Effector memory CD8-positive, alpha-beta T cell (primary cell): ENCODE data around the gene VOPP1.
A peak's percentile ranks its signal among the peaks of the same experiment; 100 is the strongest.
"Not testable (repeated sequence)": the region's sequence is repeated elsewhere in the genome, so short reads cannot be mapped to it uniquely, and the experiment has no call there.

Experiments used
- ATAC-seq: fragments of 150-1000 bp; cut with Tn5 transposase; replicated peaks from 2 replicates; pipeline ENCODE4 v1.10.0; 2021; ENCODE audit warnings: mild to moderate bottlenecking, moderate library complexity
- DNase-seq, 3 experiments: peaks; one replicate each; pipeline ENCODE4 v3.0.0; 2021
- H3K27ac Mint-ChIP-seq, 2 donors: one replicate each; pipeline ENCODE4 v1.8.0; 2022; ENCODE audit warnings: mild to moderate bottlenecking in 2 of 2, mixed read lengths in 2 of 2, moderate library complexity in 2 of 2
- H3K27me3 Mint-ChIP-seq, 2 donors: one replicate each; pipeline ENCODE4 v1.8.0; 2022; ENCODE audit warnings: mixed read lengths in 2 of 2
- H3K36me3 Mint-ChIP-seq: one replicate; pipeline ENCODE4 v1.8.0; 2022; ENCODE audit warnings: mild to moderate bottlenecking, moderate library complexity, mixed read lengths; ENCODE audit not compliant: insufficient read depth
- H3K4me1 Mint-ChIP-seq, 2 donors: one replicate each; pipeline ENCODE4 v1.8.0; 2022; ENCODE audit warnings: low read depth in 2 of 2, mixed read lengths in 2 of 2
- H3K4me3 Mint-ChIP-seq, 2 donors: one replicate each; pipeline ENCODE4 v1.8.0; 2022; ENCODE audit warnings: mild to moderate bottlenecking in 2 of 2, mixed read lengths in 2 of 2, moderate library complexity in 2 of 2
- H3K9me3 Mint-ChIP-seq, 2 donors: one replicate each; pipeline ENCODE4 v1.8.0; 2022; ENCODE audit warnings: mixed read lengths in 2 of 2

The VOPP1 gene

GRCh38 chr7:55473932-55474331 lies 98.4 kb downstream of the VOPP1 start:
- H3K36me3 Mint-ChIP-seq: peaks cover 2% of the 10 kb centered on the region
- H3K4me1 Mint-ChIP-seq: peaks cover 58% of the 10 kb centered on the region in 2 donors
- DNase-seq (no peak), ATAC-seq (no peak)
- no peaks in the 10 kb centered on the region for H3K9me3 Mint-ChIP-seq
- H3K4me3 Mint-ChIP-seq: peak overlapping the region in 1 of 2 donors; percentile 70
- no peaks in the 10 kb centered on the region for H3K27me3 Mint-ChIP-seq
- H3K27ac Mint-ChIP-seq: peak overlapping the region in 1 of 2 donors; percentile 95

- Mint-ChIP-seq H3K27ac (peak overlapping the region in 1 of 2 donors; percentile 95), H3K36me3 (peaks cover 2% of the 10 kb centered on the region), H3K27me3 (no peaks in the 10 kb centered on the region), H3K4me3 (no peak overlapping the region), H3K9me3 (no peaks in the 10 kb centered on the region), H3K4me1 (peaks cover 57 to 59% of the 10 kb centered on the region in 2 donors)
- DNase-seq (no peak), ATAC-seq (no peak)
These were observed 99.2 kb downstream of the VOPP1 start for GRCh38 chr7:55472928-55473725.

- not testable (repeated sequence) for H3K4me3 Mint-ChIP-seq, ATAC-seq, H3K27me3 Mint-ChIP-seq, H3K36me3 Mint-ChIP-seq, DNase-seq, H3K9me3 Mint-ChIP-seq
- H3K27ac Mint-ChIP-seq: peak overlapping the region in 1 of 2 donors; percentile 80
- H3K4me1 Mint-ChIP-seq: peaks cover 50 to 56% of the 10 kb centered on the region in 2 donors
These were observed 99.9 kb downstream of the VOPP1 start for GRCh38 chr7:55472406-55472805.

- Mint-ChIP-seq H3K27ac (peak overlapping the region in 1 of 2 donors; percentile 80), H3K36me3 (peaks cover 10% of the 10 kb centered on the region), H3K4me1 (peaks cover 42 to 51% of the 10 kb centered on the region in 2 donors)
- not testable (repeated sequence) for H3K4me3 Mint-ChIP-seq, H3K27me3 Mint-ChIP-seq, H3K9me3 Mint-ChIP-seq, DNase-seq, ATAC-seq
These were observed 100.7 kb downstream of the VOPP1 start for GRCh38 chr7:55471594-55471993.

GRCh38 chr7:55470261-55470660 lies 102.0 kb downstream of the VOPP1 start:
- Mint-ChIP-seq H3K4me1 (peaks cover 37 to 39% of the 10 kb centered on the region in 2 donors), H3K27ac (peak overlapping the region; percentile 89 to 90), H3K4me3 (peak overlapping the region; percentile 9 to 40), H3K27me3 (no peaks in the 10 kb centered on the region), H3K9me3 (no peaks in the 10 kb centered on the region), H3K36me3 (peaks cover 10% of the 10 kb centered on the region)
- ATAC-seq (no peak), DNase-seq (no peak)

GRCh38 chr7:55469721-55470120 lies 102.6 kb downstream of the VOPP1 start:
- Mint-ChIP-seq H3K27ac (peak overlapping the region; percentile 89 to 90), H3K9me3 (no peaks in the 10 kb centered on the region), H3K36me3 (peaks cover 11% of the 10 kb centered on the region), H3K4me3 (peak overlapping the region in 1 of 2 donors; percentile 42), H3K4me1 (peaks cover 34 to 37% of the 10 kb centered on the region in 2 donors), H3K27me3 (no peaks in the 10 kb centered on the region)
- DNase-seq: no peak
- no peak for ATAC-seq

DNA sequence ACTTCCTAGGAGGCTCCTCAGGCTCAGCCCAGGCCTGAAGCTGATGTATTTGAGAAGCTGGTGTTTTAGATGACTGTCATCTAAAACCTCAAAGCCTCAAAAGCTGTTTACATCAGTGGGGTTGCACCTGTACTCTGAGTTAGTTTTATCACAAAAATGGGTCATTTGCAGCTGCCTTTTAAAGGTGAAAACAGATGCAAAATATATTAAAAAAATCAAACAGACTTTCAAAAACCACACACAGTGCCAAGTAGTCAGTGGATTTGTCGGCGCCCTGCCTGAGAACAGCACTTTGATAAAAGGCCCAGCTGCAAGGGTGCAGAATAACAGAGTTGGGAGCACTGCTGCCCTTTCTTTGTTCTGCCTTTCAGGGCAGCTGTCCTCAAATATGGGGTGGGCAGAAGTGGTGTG lies 103.0 kb downstream of the VOPP1 start:
- H3K27ac Mint-ChIP-seq: peak overlapping the region; percentile 89 to 90
- ATAC-seq: peak; percentile 88
- H3K4me1 Mint-ChIP-seq: peaks cover 29 to 37% of the 10 kb centered on the region in 2 donors
- H3K27me3 Mint-ChIP-seq: no peaks in the 10 kb centered on the region
- peak overlapping the region; percentile 34 to 42 for H3K4me3 Mint-ChIP-seq
- H3K9me3 Mint-ChIP-seq: no peaks in the 10 kb centered on the region
- peaks cover 14% of the 10 kb centered on the region for H3K36me3 Mint-ChIP-seq
- peak in 1 of 3 experiments; percentile 12 for DNase-seq

GRCh38 chr7:55468495-55468894 lies 103.8 kb downstream of the VOPP1 start:
- Mint-ChIP-seq H3K9me3 (no peaks in the 10 kb centered on the region), H3K4me1 (peaks cover 25 to 32% of the 10 kb centered on the region in 2 donors), H3K4me3 (peak overlapping the region; percentile 34 to 42)

DNA sequence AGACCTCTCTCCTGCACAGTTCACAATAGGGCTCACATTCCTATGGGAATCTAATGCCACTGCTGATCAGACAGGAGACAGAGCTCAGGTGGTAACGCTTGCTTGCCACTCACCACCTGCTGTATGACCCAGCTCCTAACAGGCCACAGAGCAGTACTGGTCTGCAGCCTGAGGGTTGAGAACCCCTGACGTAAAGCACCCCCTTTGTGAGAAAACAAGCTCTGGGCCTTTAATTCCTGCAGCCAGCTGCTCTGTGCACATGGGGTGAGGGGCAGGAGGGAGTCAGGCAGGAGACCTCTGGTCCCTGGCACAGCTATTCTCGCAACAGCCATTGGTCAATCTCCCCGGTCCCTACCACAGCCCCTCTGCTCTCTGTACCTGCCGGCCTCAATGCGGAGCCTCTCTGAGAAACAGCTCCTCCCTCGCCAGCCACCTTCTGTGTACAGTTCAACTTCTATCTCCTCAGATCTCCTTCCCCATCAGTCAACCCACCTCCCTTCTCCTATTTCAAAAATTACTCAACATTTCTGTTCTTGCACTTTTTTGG lies 105.2 kb downstream of the VOPP1 start:
- ATAC-seq (no peak), DNase-seq (no peak)
- H3K27me3 Mint-ChIP-seq: no peaks in the 10 kb centered on the region
- H3K9me3 Mint-ChIP-seq: peaks cover 0 to 4% of the 10 kb centered on the region in 2 donors
- peaks cover 17% of the 10 kb centered on the region for H3K36me3 Mint-ChIP-seq
- peaks cover 28 to 36% of the 10 kb centered on the region in 2 donors for H3K4me1 Mint-ChIP-seq
- H3K4me3 Mint-ChIP-seq: no peak overlapping the region
- H3K27ac Mint-ChIP-seq: peak overlapping the region; percentile 89 to 90

More at GRCh38 chr7:55468495-55468894, 103.8 kb downstream of the VOPP1 start:
- Mint-ChIP-seq H3K36me3 (peaks cover 14% of the 10 kb centered on the region), H3K27ac (peak overlapping the region; percentile 89 to 90), H3K27me3 (no peaks in the 10 kb centered on the region)
- DNase-seq (no peak), ATAC-seq (no peak)

GRCh38 chr7:55465691-55466090 lies 106.6 kb downstream of the VOPP1 start:
- DNase-seq (no peak), ATAC-seq (no peak)
- Mint-ChIP-seq H3K4me1 (peaks cover 29 to 31% of the 10 kb centered on the region in 2 donors), H3K36me3 (peaks cover 17% of the 10 kb centered on the region), H3K27ac (peak overlapping the region; percentile 64 to 89), H3K4me3 (no peak overlapping the region), H3K27me3 (no peaks in the 10 kb centered on the region), H3K9me3 (peaks cover 0 to 11% of the 10 kb centered on the region in 2 donors)

DNA sequence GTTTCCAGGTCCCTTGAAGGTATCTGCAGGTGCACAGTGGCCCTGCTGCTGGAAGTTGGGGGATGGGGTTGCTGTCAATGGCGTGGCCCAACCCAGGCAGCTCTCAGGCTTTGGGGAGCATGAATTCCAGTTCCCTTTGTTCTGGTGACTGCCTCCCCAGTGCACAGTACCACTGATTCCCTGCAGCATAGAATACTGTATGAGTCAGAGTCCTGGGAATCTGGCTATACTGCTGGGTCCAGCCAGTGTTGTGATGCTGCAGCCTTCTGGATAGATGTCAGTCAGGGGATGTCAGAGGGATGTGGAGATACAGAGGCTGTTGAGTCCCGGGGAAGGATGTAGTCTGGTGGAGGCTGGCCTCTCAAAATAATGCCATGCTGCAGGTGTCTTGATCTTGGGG lies 107.9 kb downstream of the VOPP1 start:
- Mint-ChIP-seq H3K27me3 (no peaks in the 10 kb centered on the region), H3K36me3 (peaks cover 17% of the 10 kb centered on the region), H3K9me3 (peaks cover 1 to 11% of the 10 kb centered on the region in 2 donors), H3K27ac (no peak overlapping the region), H3K4me1 (peaks cover 22 to 26% of the 10 kb centered on the region in 2 donors), H3K4me3 (no peak overlapping the region)
- ATAC-seq (no peak), DNase-seq (no peak)

DNA sequence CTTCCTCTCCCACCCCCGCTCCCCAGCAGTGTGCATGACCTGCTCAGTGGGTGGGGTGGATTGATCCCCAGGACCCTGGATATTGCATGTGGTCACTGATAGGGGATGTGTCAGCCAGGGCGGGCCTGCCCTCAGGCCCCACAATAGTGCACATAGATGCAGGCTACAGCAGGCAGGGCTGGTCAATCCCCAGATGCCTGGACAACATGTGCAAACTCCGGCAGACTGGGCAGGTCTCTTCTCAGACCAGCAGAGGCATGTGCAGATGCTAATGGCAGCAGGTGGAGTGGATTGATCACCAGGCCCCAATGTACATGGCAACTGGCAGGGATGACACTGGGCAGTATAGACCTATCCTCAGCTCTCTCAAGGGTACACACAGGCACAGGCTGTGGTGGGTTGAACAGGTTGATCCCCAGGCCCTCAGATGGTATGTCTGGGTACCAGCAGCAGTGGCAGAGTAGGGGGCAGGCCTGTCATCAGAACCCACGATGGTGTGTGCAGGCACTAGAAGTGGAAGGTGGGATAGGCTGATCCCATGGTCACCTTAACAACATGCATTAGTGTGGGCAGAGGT lies 108.5 kb downstream of the VOPP1 start:
- H3K27me3 Mint-ChIP-seq: no peaks in the 10 kb centered on the region
- H3K4me3 Mint-ChIP-seq: no peak overlapping the region
- no peak overlapping the region for H3K27ac Mint-ChIP-seq
- H3K9me3 Mint-ChIP-seq: peaks cover 1 to 11% of the 10 kb centered on the region in 2 donors
- H3K36me3 Mint-ChIP-seq: peaks cover 17% of the 10 kb centered on the region
- H3K4me1 Mint-ChIP-seq: peaks cover 21 to 26% of the 10 kb centered on the region in 2 donors
- DNase-seq (no peak), ATAC-seq (no peak)

DNA sequence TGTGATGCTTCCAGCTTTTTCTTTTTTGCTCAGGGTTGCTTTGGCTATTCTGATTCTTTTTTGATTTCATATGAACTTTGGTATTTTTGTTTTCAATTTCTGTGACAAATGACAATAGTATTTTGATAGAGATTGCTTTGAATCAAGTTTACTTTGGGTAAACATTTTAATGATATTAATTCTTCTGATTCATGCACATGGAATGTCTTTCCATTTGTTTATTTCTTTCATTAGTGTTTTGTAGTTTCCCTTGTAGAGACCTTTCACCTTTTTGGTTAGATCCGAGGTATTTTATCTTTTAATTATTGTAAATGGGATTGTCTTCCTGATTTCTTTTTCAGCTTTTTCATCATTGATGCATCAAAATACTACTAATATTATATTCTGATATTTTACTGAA lies 114.0 kb downstream of the VOPP1 start:
- no peak for ATAC-seq
- H3K4me1 Mint-ChIP-seq: peaks cover 18 to 28% of the 10 kb centered on the region in 2 donors
- H3K27ac Mint-ChIP-seq: no peak overlapping the region
- peaks cover 3% of the 10 kb centered on the region for H3K36me3 Mint-ChIP-seq
- no peaks in the 10 kb centered on the region for H3K27me3 Mint-ChIP-seq
- no peak overlapping the region for H3K4me3 Mint-ChIP-seq
- peaks cover 5 to 18% of the 10 kb centered on the region in 2 donors for H3K9me3 Mint-ChIP-seq
- no peak for DNase-seq
